Keratinocyte (primary cell): Measurements from ENCODE around the gene RITA1.

Source experiments
- CTCF ChIP-seq, 3 experiments: IDR thresholded peaks in 1 of 3; conservative IDR thresholded peaks in 1 of 3; optimal IDR thresholded peaks in 1 of 3; 2 replicates in 2 of 3; 3 replicates in 1 of 3; pipeline versions ENCODE3 to v1.5.1; 2011; ENCODE audit warnings: low read length in 3 of 3, mild to moderate bottlenecking in 3 of 3, moderate library complexity in 2 of 3, control low read depth in 1 of 3, inconsistent platforms in 1 of 3; ENCODE audit not compliant: insufficient read depth in 2 of 3; ENCODE audit errors: extremely low read depth in 1 of 3
- EZH2 ChIP-seq: IDR thresholded peaks from one replicate; pipeline ENCODE4 v1.6.1; 2012; ENCODE audit warnings: inconsistent platforms, mild to moderate bottlenecking, low read length, moderate library complexity

- TF ChIP-seq CTCF (optimal IDR thresholded peaks at IDR 0.05 in 1 of 3, IDR thresholded peaks at IDR 0.05 in 1 of 3, conservative IDR thresholded peaks at IDR 0.05 in 1 of 3; ENCODE audit: extremely low read depth in 1 of 3, insufficient read depth in 2 of 3, low read length in 3 of 3) = no peak
- no peak for TF ChIP-seq EZH2
These were observed 45.9 kb downstream of the RITA1 start for GRCh38 chr12:113231235-113232088.
